GM19397 (cell line): Measurements from ENCODE around the gene PET117.
"Not testable (repeated sequence)": the region's sequence is repeated elsewhere in the genome, so short reads cannot be mapped to it uniquely, and the experiment has no call there.

Source experiments
- ATAC-seq: cut with Tn5 transposase; IDR thresholded peaks from one replicate; pipeline ENCODE4 v1.9.1; 2021; ENCODE audit warnings: mild to moderate bottlenecking, moderate library complexity; ENCODE audit not compliant: unreplicated experiment

The PET117 gene

DNA sequence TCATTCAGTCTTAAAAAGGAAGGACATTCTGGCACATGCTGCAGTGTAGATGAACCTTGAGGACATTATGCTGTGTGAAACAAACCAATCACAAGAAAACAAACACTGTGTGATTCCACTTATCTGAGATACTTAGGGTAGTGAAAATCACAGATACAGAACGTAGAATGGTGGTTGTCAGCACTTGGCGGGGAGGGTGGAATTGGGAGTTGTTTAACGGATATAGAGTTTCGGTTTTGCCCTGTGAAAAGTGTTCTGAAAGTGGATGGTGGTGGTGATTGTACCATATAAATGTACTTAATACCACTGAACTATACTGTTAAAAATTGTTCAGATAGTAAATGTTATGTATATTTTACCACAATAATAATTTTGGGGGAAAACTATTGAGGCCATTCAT is 18.4 kb downstream of the PET117 start:
- no peak for ATAC-seq

DNA sequence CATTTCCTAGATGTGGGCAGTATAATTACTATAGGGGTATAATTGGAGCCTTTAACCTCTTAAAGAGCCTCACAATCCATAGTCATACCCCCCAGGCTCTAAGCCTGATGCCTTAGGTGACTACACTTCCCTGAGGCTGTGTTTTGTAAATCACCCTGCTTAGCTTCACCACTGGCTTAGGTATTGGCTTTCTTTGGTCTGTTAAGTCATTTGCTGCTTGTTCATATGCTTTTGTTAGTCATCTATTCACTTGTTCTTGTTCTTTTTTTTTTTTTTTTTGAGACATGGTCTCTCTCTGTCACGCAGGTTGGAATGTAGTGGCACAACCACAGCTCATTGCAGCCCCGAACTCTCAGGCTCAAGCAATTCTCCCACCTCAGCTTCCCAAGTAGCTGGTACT is 26.7 kb downstream of the PET117 start:
- ATAC-seq = no peak

DNA sequence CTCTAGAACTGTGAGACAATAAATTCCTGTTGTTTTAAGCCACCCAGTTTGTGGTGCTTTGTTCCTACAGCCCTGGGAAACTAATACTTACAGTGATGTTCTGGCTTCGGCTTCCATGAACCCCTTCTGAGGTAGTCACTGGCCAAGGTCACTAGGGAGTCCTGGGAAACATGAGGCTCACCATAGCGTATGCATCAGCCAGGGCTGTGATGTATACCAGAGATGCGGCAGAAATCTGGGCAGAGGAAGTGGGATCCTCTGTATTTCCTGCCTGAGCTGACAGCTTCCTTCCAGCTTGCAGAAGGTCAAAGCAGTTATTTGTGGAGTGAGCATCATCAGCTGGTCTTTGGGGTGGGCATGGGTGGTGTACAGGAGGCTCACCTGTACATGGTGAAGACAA is 27.9 kb downstream of the PET117 start:
- ATAC-seq = no peak

DNA sequence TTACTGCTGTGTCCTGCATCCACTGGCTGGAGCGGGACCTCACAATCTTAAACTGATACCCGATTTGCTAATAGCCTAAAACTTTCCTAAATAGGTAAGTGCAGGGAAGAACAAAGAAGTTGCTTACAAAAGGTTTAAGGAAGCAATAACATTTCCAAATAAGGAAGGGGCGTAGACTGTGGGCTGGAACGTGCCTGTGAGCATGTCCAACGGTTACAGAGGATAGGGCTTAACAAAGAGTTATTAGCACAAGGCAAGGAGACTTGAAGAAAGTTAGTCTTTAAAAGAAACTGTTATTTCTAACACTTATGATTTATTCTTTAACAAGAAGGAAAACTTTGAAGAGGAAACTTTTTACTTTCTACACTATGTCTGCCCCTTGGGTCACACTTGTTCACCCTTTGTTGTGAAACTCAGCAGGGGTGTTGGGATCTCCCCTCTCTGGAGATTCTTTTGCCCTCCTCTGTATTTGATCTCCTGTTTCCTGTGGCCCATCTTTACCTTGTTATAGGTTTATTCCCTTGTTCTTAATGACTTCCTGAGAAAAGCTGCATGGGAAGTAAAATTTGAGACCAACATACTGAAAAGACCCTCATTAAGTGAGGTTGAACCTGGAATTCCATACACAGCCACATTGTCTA is 28.7 kb downstream of the PET117 start:
- ATAC-seq = no peak

DNA sequence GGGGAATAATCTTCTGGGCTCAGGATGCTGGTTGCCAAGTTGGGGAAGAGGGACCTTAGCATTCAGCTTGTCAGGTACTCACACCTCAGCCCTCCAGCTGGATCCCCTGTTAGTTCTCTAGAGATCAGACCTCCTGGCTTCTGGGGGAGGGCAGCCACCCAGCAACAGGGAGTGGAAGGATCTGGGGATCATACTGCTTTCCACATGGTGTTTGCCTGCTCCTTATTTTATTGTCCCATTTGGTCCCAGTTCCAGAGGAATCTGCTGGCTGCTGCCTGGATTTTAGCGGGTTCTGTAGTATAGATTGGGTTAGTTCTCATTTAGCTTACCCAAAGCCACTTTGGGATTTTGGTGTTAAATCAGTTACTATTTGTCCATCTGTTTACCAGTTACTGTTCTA is 29.3 kb downstream of the PET117 start:
- ATAC-seq = no peak

DNA sequence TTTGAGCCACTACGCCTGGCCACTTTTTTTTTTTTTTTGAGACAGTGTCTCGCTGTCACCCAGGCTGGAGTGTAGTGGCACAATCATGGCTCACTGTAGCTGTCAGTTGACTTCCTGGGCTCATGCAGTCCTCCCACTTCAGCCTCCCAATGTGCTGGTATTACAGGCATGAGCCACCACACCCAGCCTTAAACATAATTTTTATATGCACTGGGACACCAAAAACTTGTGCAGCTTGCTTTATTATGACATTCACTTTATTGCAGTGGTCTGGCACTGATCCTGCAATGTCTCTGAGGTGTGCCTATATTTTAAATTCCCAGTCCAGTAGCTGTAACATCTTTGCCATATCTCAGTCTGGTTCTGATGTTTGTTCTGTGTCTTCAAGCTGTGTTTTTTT is 34.7 kb downstream of the PET117 start:
- ATAC-seq = no peak

DNA sequence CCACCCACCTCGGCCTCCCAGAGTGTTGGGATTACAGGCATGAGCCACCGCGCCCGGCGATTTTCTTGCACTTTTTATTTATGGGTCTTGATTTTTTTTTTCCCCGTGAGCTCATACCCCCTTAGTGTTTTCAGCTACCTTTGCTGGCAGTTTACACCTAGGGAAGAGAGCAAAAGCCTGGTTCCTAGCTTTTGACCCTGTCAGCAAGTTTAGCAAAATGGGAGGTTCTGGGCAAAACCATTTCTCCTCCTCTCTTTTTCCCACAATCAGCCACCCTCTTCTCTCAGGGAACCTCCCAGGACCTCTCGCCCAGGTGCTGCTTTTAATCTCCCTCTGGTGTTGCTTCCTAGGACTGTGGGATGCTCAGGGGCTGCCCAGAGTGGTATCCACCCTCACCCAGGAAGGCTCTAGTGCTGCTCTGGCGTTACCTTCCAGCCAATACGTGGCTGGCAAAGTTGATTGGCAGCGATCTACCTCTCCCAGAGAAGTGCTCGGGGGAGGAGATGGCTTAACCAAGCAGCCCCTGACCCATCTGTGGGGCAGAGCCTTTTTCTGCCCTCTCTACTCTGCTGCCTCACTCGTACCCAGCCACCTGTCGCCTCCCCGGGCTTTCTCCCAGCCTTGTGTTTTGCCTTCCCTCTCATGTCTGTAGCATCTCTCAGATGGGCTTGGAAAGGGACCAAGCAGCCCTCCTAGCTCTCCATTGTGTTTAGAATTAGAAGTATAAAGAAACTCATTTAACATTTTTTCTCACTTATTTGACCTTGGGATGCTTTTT is 37.4 kb downstream of the PET117 start:
- ATAC-seq = no peak

DNA sequence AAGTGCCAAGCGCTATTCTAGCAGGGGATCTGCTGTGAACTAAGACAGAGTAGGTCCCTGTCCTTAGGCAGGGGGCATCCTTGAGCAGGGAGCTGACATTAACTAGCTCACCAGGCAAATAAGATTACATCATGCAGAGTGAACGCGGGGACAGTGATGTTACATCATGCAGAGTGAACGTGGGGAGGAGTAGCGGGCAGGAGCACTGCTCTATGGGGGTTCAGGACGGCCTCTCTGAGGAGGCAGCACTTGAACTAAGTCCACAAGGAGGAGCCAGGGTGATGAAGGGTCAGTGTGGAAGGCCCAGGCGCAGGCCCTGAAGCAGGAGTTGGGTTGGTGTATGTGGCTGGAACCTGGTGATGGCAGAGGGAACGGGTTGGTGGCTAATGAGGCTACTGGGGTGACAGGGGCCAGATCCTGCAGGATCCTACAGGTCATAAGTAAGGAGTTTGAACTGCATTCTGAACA is 38.7 kb downstream of the PET117 start:
- ATAC-seq = no peak

DNA sequence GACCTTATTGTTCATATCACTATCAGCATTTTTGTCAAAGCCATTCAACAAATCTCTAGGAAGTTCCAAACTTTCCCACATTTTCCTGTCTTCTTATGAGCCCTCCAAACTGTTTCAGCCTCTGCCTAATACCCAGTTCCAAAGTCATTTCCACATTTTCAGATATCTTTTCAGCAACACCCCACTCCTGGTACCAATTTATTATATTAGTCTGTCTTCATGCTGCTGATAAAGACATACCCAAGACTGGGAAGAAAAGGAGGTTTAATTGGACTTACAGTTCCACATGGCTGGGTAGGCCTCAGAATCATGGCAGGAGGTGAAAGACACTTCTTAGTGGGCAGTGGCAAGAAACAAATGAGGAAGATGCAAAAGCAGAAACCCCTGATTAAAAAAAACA is 42.7 kb downstream of the PET117 start:
- not testable (repeated sequence) for ATAC-seq

DNA sequence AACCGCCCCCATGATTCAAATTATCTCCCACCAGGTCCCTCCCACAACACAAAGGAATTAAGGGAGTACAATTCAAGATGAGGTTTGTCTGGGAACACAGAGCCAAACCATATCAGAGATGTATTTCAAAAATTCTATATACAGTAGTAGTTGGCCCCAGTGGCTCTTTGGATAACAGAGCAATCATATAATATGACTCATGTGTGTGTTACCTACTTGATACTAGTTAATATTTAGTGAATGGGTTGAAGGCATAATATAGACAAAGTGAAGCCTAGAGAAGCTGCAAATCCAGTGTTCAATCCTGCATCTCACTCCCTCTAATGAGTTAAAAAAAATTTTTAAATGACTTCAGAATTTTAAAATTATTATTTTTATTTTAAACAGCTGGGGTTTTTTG is 43.2 kb downstream of the PET117 start:
- ATAC-seq = no peak

DNA sequence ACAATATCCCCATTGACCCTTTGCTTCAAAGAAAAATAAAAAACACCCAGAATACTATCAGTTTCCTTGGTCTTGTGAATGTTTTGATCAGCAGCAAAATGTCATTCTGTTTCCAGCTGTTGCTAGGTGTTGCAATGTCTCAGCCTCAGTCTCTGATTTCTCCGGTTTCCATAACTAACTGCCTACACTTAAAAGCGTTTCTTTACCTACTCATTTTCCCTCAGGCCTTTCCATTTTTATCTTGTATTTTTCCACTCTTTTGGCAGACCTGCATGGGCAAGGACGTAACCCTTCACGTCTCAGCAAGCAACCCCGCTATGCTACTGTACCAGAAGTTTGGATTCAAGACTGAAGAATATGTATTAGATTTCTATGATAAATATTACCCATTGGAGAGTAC is 49.4 kb downstream of the PET117 start:
- ATAC-seq = no peak

DNA sequence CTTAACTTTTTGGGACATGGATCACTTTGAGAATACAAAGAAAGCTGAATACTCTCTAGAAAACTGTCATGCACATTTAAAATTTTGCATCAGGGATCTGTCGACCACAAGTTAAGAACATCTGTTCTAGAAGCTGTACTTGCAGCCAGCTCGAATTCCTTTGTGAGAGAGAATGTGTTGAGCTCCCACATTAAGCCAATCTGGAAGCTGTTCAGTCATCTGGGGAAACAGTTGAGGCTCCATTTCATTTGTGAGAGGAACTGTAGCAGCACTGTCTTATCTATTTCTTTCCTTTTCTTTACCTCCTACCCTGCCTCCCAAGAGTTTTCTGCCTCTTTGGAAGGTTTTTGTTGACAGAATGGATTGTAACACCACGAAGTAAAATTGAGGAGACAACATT is 50.8 kb downstream of the PET117 start:
- no peak for ATAC-seq

DNA sequence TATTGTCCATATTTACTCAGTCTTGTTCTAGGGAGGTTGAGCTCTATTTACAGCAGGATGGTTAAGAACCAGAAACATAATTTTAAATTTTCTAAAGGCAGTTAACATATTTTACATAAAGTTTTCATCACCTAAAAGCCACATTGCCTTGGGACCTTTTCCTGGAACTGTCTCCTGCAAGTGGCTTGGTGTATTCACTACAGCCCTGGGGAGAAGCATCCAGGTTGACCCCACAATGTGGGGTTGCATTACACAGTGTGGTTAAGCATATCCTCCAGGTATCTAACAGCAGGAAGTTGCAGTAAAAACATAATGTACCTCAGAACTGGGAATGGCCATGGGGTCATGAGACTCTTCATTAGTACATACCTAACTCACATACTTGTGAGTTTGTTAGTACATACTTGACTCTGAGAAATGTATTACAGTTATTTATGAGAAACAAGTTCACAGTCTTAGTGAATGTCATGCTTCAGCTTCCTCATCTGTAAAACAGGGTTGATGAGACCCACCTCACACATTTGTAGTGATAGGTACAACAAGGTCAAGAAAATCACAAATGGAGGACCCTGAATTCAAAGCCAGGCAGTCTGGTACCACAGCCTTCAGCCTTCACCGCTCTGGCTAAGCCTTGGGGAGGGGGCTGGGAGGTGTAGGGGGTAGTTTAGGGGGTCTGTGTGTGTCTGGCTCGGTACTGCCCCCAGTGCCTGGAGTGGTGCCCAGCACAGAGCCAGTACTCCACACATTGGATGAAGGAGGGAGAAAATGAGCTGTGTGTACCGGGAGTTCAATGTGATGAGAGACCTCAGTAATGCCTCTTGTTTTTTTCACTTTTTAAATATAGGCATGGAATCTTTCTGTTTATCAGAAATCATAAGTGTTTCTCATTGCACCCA is 52.9 kb downstream of the PET117 start:
- no peak for ATAC-seq

DNA sequence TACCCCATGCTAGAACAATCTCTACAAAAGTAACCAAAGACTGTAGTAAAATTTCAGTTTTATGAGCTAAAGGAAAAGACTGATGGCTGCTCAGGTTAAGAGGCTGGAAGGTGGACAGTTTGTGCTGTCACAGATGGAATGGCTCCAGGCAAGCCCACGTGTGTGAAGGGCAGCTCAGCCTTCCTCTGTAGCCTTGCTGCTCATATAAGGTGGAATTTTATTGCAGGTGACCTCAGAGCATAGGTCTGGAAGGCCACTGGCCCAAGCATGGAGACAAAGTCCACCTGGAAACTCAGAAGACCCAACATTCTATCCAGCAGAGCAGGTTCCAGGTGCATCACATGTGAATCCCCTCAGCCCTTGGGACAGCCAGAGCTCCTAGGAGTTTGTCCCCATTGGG is 53.6 kb downstream of the PET117 start:
- no peak for ATAC-seq
